GM12874 (cell line): Measurements from ENCODE around the gene PPARA.

Experiments used
- TF ChIP-seq, protein P1 (sequence below): IDR thresholded peaks from 2 replicates; pipeline ENCODE4 v1.5.1; 2011; ENCODE audit warnings: low read depth, mild to moderate bottlenecking, control low read depth, low read length, moderate library complexity; ENCODE audit not compliant: insufficient read depth

PPARA gene

GRCh38 chr22:46132830-46133587, 17.3 kb upstream of the PPARA start:
- TF ChIP-seq, protein P1, sequence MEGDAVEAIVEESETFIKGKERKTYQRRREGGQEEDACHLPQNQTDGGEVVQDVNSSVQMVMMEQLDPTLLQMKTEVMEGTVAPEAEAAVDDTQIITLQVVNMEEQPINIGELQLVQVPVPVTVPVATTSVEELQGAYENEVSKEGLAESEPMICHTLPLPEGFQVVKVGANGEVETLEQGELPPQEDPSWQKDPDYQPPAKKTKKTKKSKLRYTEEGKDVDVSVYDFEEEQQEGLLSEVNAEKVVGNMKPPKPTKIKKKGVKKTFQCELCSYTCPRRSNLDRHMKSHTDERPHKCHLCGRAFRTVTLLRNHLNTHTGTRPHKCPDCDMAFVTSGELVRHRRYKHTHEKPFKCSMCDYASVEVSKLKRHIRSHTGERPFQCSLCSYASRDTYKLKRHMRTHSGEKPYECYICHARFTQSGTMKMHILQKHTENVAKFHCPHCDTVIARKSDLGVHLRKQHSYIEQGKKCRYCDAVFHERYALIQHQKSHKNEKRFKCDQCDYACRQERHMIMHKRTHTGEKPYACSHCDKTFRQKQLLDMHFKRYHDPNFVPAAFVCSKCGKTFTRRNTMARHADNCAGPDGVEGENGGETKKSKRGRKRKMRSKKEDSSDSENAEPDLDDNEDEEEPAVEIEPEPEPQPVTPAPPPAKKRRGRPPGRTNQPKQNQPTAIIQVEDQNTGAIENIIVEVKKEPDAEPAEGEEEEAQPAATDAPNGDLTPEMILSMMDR: no peak

GRCh38 chr22:46133588-46133855, 16.8 kb upstream of the PPARA start:
- TF ChIP-seq, protein P1: no peak

GRCh38 chr22:46134111-46134705, 16.1 kb upstream of the PPARA start:
- TF ChIP-seq, protein P1: no peak

- TF ChIP-seq, protein P1: no peak
These were observed 14.5 kb upstream of the PPARA start for GRCh38 chr22:46135611-46136485.

- TF ChIP-seq, protein P1: no peak
These were observed 13.7 kb upstream of the PPARA start for GRCh38 chr22:46136486-46137217.

- TF ChIP-seq, protein P1: no peak
These were observed 13.0 kb upstream of the PPARA start for GRCh38 chr22:46137218-46137766.
